ENCODE measurements around the gene RXFP2.

DNA sequence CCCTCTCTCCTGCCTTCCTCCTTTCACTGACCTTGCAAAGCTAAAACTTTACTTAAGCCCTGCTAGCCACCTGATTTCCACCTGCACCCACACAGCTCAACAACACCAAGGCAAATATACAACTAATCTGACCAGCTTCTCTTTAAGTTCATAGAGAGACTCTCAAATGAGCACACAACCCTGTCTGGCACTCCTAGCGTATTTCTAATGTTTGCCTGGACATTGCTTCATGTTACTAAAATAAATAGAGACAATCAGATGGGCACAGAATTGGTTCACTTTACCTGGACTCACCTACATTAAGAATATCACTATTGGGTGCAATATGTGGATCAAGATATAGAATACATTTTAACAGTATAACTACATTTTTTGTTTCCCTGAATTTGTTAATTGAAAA lies 33.2 kb upstream of the RXFP2 start:
- TF ChIP-seq, protein P1, sequence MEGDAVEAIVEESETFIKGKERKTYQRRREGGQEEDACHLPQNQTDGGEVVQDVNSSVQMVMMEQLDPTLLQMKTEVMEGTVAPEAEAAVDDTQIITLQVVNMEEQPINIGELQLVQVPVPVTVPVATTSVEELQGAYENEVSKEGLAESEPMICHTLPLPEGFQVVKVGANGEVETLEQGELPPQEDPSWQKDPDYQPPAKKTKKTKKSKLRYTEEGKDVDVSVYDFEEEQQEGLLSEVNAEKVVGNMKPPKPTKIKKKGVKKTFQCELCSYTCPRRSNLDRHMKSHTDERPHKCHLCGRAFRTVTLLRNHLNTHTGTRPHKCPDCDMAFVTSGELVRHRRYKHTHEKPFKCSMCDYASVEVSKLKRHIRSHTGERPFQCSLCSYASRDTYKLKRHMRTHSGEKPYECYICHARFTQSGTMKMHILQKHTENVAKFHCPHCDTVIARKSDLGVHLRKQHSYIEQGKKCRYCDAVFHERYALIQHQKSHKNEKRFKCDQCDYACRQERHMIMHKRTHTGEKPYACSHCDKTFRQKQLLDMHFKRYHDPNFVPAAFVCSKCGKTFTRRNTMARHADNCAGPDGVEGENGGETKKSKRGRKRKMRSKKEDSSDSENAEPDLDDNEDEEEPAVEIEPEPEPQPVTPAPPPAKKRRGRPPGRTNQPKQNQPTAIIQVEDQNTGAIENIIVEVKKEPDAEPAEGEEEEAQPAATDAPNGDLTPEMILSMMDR (IDR thresholded peaks at IDR 0.05): no peak
- no peak for TF ChIP-seq POLR2A (IDR thresholded peaks at IDR 0.05)
